ENCODE results near the gene LATS1. TPM values are rescaled to one million over a fixed set of nuclear protein-coding genes. Genes with fewer than 3 reads are reported as not detected.

Gene LATS1
- total and polyA plus RNA-seq, 10 of the 15 experiments (the other 5 are each of a cell fraction or from before 2014, with no cell fraction given) = 2.1 to 15.6 (median 11.0) TPM

- H3K4me1 ChIP-seq (ENCODE audit: control insufficient read depth, insufficient read depth, low read length) = 0 out of 2 replicates have a peak, but pooled peaks cover 2% of the 10 kb centered on the region
- no peak overlapping the region for H3K4me3 ChIP-seq
- in situ Hi-C loops (cut with MboI) = no loop called here
- intact Hi-C loops (cut with micrococcal nuclease; ENCODE audit: unreplicated experiment) = no loop called here
- no peak for FAIRE-seq
- no peak for DNase-seq (ENCODE audit: low read depth, low spot score)
- ChIA-PET SMC1A (ENCODE audit: uncharacterized antibody, unreplicated experiment) (interaction anchor here (1.1 kb wide), 1 partner anchor 21 kb away, joined by 4 read pairs; no protein-coding TSS in a partner anchor), CTCF (interaction anchor here (0.6 kb wide), 1 partner anchor 14 kb away, joined by 4 read pairs; no protein-coding TSS in a partner anchor), RAD21 (ENCODE audit: unreplicated experiment) (no interaction called here), POLR2A (interaction anchor here (0.6 to 1.0 kb wide), 2 partner anchors 37 to 87 kb away, joined by 3 to 4 read pairs; no protein-coding TSS in a partner anchor)
- no peak overlapping the region for H3K4me2 ChIP-seq (ENCODE audit: control insufficient read depth, insufficient read depth)
- H3K79me2 ChIP-seq (ENCODE audit: control insufficient read depth, insufficient read depth, low read length) = peaks cover 4% of the 10 kb centered on the region
- peaks cover 12 to 16% of the 10 kb centered on the region in 2 experiments for H3K36me3 ChIP-seq (ENCODE audit: control insufficient read depth in 2 of 2, insufficient read depth in 2 of 2, low read length in 1 of 2)
- ATAC-seq = no peak
- H3K9ac ChIP-seq (ENCODE audit: control insufficient read depth, insufficient read depth, low read length) = no peak overlapping the region
- no TSS peak for BruUV-seq (replicated peaks)
- H3K27me3 ChIP-seq (replicated peaks in 1 of 2; ENCODE audit: control insufficient read depth in 2 of 2, insufficient read depth in 2 of 2, low read length in 1 of 2) = no peaks in the 10 kb centered on the region
- no peak overlapping the region for H2AFZ ChIP-seq (ENCODE audit: control insufficient read depth, low read depth, low read length)
- peaks cover 2% of the 10 kb centered on the region; the same call in 1 of the 2 replicates for H4K20me1 ChIP-seq (ENCODE audit: control insufficient read depth, insufficient read depth)
- no peaks in the 10 kb centered on the region; the same call in 2 of the 3 replicates for H3K9me3 ChIP-seq (replicated peaks; ENCODE audit: control insufficient read depth, insufficient read depth, low read length)
- H3K27ac ChIP-seq (ENCODE audit: control insufficient read depth, insufficient read depth) = no peak overlapping the region
- TF ChIP-seq, protein P1, sequence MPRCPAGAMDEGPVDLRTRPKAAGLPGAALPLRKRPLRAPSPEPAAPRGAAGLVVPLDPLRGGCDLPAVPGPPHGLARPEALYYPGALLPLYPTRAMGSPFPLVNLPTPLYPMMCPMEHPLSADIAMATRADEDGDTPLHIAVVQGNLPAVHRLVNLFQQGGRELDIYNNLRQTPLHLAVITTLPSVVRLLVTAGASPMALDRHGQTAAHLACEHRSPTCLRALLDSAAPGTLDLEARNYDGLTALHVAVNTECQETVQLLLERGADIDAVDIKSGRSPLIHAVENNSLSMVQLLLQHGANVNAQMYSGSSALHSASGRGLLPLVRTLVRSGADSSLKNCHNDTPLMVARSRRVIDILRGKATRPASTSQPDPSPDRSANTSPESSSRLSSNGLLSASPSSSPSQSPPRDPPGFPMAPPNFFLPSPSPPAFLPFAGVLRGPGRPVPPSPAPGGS (IDR thresholded peaks at IDR 0.05; ENCODE audit: borderline replicate concordance, insufficient read depth, low read depth, low read length, poor library complexity, severe bottlenecking) = no peak
- TF ChIP-seq CTCF (IDR thresholded peaks at IDR 0.05 in 2 of 3, conservative IDR thresholded peaks at IDR 0.05 in 1 of 3; ENCODE audit: control insufficient read depth in 2 of 3, extremely low read depth in 1 of 3, insufficient read depth in 1 of 3, low read depth in 3 of 3, low read length in 3 of 3) = no peak
- TF ChIP-seq POLR2A (IDR thresholded peaks at IDR 0.05; ENCODE audit: low read depth, low read length) = no peak
- TF ChIP-seq CBFB (IDR thresholded peaks at IDR 0.05; ENCODE audit: low read depth) = no peak
- TF ChIP-seq, protein P2, sequence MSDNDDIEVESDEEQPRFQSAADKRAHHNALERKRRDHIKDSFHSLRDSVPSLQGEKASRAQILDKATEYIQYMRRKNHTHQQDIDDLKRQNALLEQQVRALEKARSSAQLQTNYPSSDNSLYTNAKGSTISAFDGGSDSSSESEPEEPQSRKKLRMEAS (IDR thresholded peaks at IDR 0.05; ENCODE audit: low read depth, low read length) = no peak
- TF ChIP-seq NFXL1 (IDR thresholded peaks at IDR 0.05; ENCODE audit: borderline replicate concordance) = no peak
- no peak for TF ChIP-seq MXI1 (IDR thresholded peaks at IDR 0.05; ENCODE audit: low read depth, low read length)
- TF ChIP-seq WRNIP1 (IDR thresholded peaks at IDR 0.05; ENCODE audit: borderline replicate concordance, low read depth, low read length) = no peak
- TF ChIP-seq CREB1 (IDR thresholded peaks at IDR 0.05; ENCODE audit: low read depth) = no peak
- TF ChIP-seq, protein P3, sequence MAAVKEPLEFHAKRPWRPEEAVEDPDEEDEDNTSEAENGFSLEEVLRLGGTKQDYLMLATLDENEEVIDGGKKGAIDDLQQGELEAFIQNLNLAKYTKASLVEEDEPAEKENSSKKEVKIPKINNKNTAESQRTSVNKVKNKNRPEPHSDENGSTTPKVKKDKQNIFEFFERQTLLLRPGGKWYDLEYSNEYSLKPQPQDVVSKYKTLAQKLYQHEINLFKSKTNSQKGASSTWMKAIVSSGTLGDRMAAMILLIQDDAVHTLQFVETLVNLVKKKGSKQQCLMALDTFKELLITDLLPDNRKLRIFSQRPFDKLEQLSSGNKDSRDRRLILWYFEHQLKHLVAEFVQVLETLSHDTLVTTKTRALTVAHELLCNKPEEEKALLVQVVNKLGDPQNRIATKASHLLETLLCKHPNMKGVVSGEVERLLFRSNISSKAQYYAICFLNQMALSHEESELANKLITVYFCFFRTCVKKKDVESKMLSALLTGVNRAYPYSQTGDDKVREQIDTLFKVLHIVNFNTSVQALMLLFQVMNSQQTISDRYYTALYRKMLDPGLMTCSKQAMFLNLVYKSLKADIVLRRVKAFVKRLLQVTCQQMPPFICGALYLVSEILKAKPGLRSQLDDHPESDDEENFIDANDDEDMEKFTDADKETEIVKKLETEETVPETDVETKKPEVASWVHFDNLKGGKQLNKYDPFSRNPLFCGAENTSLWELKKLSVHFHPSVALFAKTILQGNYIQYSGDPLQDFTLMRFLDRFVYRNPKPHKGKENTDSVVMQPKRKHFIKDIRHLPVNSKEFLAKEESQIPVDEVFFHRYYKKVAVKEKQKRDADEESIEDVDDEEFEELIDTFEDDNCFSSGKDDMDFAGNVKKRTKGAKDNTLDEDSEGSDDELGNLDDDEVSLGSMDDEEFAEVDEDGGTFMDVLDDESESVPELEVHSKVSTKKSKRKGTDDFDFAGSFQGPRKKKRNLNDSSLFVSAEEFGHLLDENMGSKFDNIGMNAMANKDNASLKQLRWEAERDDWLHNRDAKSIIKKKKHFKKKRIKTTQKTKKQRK (IDR thresholded peaks at IDR 0.05; ENCODE audit: low read depth, low read length) = no peak
- no peak for TF ChIP-seq REST (IDR thresholded peaks at IDR 0.05; ENCODE audit: low read depth, low read length)
- TF ChIP-seq BRCA1 (IDR thresholded peaks at IDR 0.05; ENCODE audit: low read depth, low read length) = no peak
- TF ChIP-seq ZSCAN29 (IDR thresholded peaks at IDR 0.05) = no peak
- no peak for TF ChIP-seq KAT2A (conservative IDR thresholded peaks at IDR 0.05; ENCODE audit: control insufficient read depth, low read depth, low read length)
Measured at GRCh38 chr6:149681209-149681608, 36.7 kb downstream of the LATS1 start.

Measured in GM12878 (cell line).